ENCODE data around the gene TP53TG3E.
"Not testable (repeated sequence)": the region's sequence is repeated elsewhere in the genome, so short reads cannot be mapped to it uniquely, and the experiment has no call there.

Gene TP53TG3E

GRCh38 chr16:33304006-33304405 lies at the start of gene TP53TG3E:
TSS of gene TP53TG3E (plus strand) at chr16:33304306. CDS start at chr16:33304374, 68 bp downstream.
- DNase-seq (ENCODE audit: low spot score), result not testable (repeated sequence)

- DNase-seq (ENCODE audit: low spot score), result not testable (repeated sequence)
Measured at GRCh38 chr16:33336226-33337012, 32.3 kb downstream of the TP53TG3E start.

- DNase-seq (ENCODE audit: low spot score), result not testable (repeated sequence)
Measured at GRCh38 chr16:33337627-33338542, 33.8 kb downstream of the TP53TG3E start.

- not testable (repeated sequence) for DNase-seq (ENCODE audit: low spot score)
Measured at GRCh38 chr16:33338543-33338951, 34.4 kb downstream of the TP53TG3E start.

GRCh38 chr16:33339093-33340061 lies 35.3 kb downstream of the TP53TG3E start:
- DNase-seq (ENCODE audit: low spot score), result not testable (repeated sequence)

All from iPS-NIHi11 (cell line).